ENCODE measurements around the gene DCN.

DNA sequence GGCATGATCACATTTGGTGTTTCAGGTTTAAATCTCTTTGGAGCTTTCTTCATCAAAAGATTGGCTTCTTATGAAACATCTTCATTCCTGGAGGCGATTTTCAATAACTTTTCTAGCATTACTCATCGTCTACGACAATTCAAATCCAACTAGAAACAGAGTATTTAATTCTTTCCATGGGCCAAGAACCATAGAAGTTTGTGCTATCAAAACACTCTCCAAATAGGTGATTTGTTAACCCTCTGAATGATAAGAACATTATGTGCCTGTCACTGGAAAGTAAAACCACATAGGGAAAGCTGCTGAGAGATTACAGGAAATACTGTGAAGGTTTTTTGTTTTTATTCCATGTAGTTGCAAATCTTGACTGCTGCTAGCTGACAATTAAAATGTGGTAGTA, 6.9 kb upstream of the DCN start:
- no peak for TF ChIP-seq POLR2A (IDR thresholded peaks at IDR 0.05)
- TF ChIP-seq, protein P1, sequence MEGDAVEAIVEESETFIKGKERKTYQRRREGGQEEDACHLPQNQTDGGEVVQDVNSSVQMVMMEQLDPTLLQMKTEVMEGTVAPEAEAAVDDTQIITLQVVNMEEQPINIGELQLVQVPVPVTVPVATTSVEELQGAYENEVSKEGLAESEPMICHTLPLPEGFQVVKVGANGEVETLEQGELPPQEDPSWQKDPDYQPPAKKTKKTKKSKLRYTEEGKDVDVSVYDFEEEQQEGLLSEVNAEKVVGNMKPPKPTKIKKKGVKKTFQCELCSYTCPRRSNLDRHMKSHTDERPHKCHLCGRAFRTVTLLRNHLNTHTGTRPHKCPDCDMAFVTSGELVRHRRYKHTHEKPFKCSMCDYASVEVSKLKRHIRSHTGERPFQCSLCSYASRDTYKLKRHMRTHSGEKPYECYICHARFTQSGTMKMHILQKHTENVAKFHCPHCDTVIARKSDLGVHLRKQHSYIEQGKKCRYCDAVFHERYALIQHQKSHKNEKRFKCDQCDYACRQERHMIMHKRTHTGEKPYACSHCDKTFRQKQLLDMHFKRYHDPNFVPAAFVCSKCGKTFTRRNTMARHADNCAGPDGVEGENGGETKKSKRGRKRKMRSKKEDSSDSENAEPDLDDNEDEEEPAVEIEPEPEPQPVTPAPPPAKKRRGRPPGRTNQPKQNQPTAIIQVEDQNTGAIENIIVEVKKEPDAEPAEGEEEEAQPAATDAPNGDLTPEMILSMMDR (IDR thresholded peaks at IDR 0.05), result no peak
